ENCODE results near the gene GDI2. TPM values are rescaled to one million over a fixed set of nuclear protein-coding genes. Genes with fewer than 3 reads are reported as not detected.

The GDI2 gene
- total RNA-seq, 1 experiment from 2014 or later: 325 TPM

GRCh38 chr10:5751601-5752253 lies 61.5 kb downstream of the GDI2 start:
- no peak overlapping the region for H3K4me3 ChIP-seq (ENCODE audit: low read depth, low read length, poor library complexity, severe bottlenecking)
- H3K9me3 ChIP-seq (ENCODE audit: low read depth, low read length, poor library complexity, severe bottlenecking): no peaks in the 10 kb centered on the region
- DNase-seq (ENCODE audit: low spot score): no peak
- peaks cover 6% of the 10 kb centered on the region for H3K36me3 ChIP-seq (ENCODE audit: insufficient read depth, low read length, poor library complexity, severe bottlenecking)
- CTCF ChIA-PET: no interaction called here
- no peaks in the 10 kb centered on the region for H3K4me1 ChIP-seq (ENCODE audit: insufficient read depth, low read length, poor library complexity, severe bottlenecking)
- POLR2A ChIA-PET (ENCODE audit: low non-redundant PET): no interaction called here
- no peak overlapping the region for H3K27ac ChIP-seq (ENCODE audit: low read depth, low read length, poor library complexity, severe bottlenecking)
- H3K27me3 ChIP-seq (replicated peaks; ENCODE audit: insufficient read depth, low read depth, low read length, poor library complexity): no peaks in the 10 kb centered on the region
- no TSS peak for BruUV-seq (replicated peaks)
- intact Hi-C loops (cut with micrococcal nuclease; ENCODE audit: unreplicated experiment): no loop called here
- TF ChIP-seq EZH2 (IDR thresholded peaks at IDR 0.05; ENCODE audit: borderline replicate concordance, low read depth, low read length, poor library complexity, severe bottlenecking) (no peak), CTCF (conservative IDR thresholded peaks at IDR 0.05; ENCODE audit: low read depth, low read length) (no peak)

GRCh38 chr10:5748394-5748803 lies 64.8 kb downstream of the GDI2 start:
- no peak for DNase-seq (ENCODE audit: low spot score)
- Histone ChIP-seq H3K27ac (ENCODE audit: low read depth, low read length, poor library complexity, severe bottlenecking) (no peak overlapping the region), H3K36me3 (ENCODE audit: insufficient read depth, low read length, poor library complexity, severe bottlenecking) (peaks cover 10% of the 10 kb centered on the region), H3K9me3 (ENCODE audit: low read depth, low read length, poor library complexity, severe bottlenecking) (no peaks in the 10 kb centered on the region), H3K4me3 (ENCODE audit: low read depth, low read length, poor library complexity, severe bottlenecking) (no peak overlapping the region), H3K27me3 (replicated peaks; ENCODE audit: insufficient read depth, low read depth, low read length, poor library complexity) (no peaks in the 10 kb centered on the region), H3K4me1 (ENCODE audit: insufficient read depth, low read length, poor library complexity, severe bottlenecking) (no peaks in the 10 kb centered on the region)
- ChIA-PET CTCF (no interaction called here), POLR2A (ENCODE audit: low non-redundant PET) (no interaction called here)
- TF ChIP-seq EZH2 (IDR thresholded peaks at IDR 0.05; ENCODE audit: borderline replicate concordance, low read depth, low read length, poor library complexity, severe bottlenecking): no peak
- no peak for TF ChIP-seq CTCF (conservative IDR thresholded peaks at IDR 0.05; ENCODE audit: low read depth, low read length)
- intact Hi-C loops (cut with micrococcal nuclease; ENCODE audit: unreplicated experiment): no loop called here
- no TSS peak for BruUV-seq (replicated peaks)

GRCh38 chr10:5746197-5746596 lies 67.0 kb downstream of the GDI2 start:
- Histone ChIP-seq H3K4me3 (ENCODE audit: low read depth, low read length, poor library complexity, severe bottlenecking) (no peak overlapping the region), H3K36me3 (ENCODE audit: insufficient read depth, low read length, poor library complexity, severe bottlenecking) (peaks cover 20% of the 10 kb centered on the region), H3K27ac (ENCODE audit: low read depth, low read length, poor library complexity, severe bottlenecking) (no peak overlapping the region), H3K4me1 (ENCODE audit: insufficient read depth, low read length, poor library complexity, severe bottlenecking) (no peaks in the 10 kb centered on the region), H3K9me3 (ENCODE audit: low read depth, low read length, poor library complexity, severe bottlenecking) (no peaks in the 10 kb centered on the region), H3K27me3 (replicated peaks; ENCODE audit: insufficient read depth, low read depth, low read length, poor library complexity) (no peaks in the 10 kb centered on the region)
- ChIA-PET POLR2A (ENCODE audit: low non-redundant PET) (no interaction called here), CTCF (interaction anchor here (0.7 kb wide), 1 partner anchor 896 kb away, joined by 4 read pairs; no protein-coding TSS in a partner anchor)
- intact Hi-C loops (cut with micrococcal nuclease; ENCODE audit: unreplicated experiment): no loop called here
- TF ChIP-seq CTCF (conservative IDR thresholded peaks at IDR 0.05; ENCODE audit: low read depth, low read length) (no peak), EZH2 (IDR thresholded peaks at IDR 0.05; ENCODE audit: borderline replicate concordance, low read depth, low read length, poor library complexity, severe bottlenecking) (no peak)
- no peak for DNase-seq (ENCODE audit: low spot score)
- BruUV-seq (replicated peaks): no TSS peak

All from A673 (cell line).